Neural cell (in vitro differentiated cells): ENCODE data around the gene BCL11B. TPM values are rescaled to one million over a fixed set of nuclear protein-coding genes. Genes with fewer than 3 reads are reported as not detected.

Experiments used
- H2AFZ ChIP-seq: fragments of 200-600, 300-800 bp; sonication (generic), shearing (Covaris generic); 2 replicates; pipeline ENCODE4 v1.6.0; 2014; ENCODE audit warnings: low read depth, mild to moderate bottlenecking, antibody characterized with exemption, low read length, moderate library complexity
- H3F3A ChIP-seq: fragments of 200-600 bp; shearing (Covaris generic); 2 replicates; pipeline ENCODE4 v1.6.1; 2016; ENCODE audit warnings: mild to moderate bottlenecking, moderate library complexity, mixed read lengths, antibody characterized with exemption, low read length; ENCODE audit not compliant: insufficient read depth, poor library complexity, severe bottlenecking
- H3K27ac ChIP-seq: fragments of 200-600, 300-800 bp; sonication (generic), shearing (Covaris generic); 2 replicates; pipeline ENCODE4 v1.5.1; 2014; ENCODE audit warnings: mild to moderate bottlenecking, low read length, moderate library complexity
- H3K27me3 ChIP-seq: fragments of 300-800, 200-600 bp; sonication (generic), shearing (Covaris generic); 2 replicates; pipeline ENCODE4 v1.6.0; 2014; ENCODE audit warnings: mild to moderate bottlenecking, low read depth, low read length, moderate library complexity; ENCODE audit not compliant: insufficient read depth
- H3K36me3 ChIP-seq: fragments of 300-800, 200-600 bp; sonication (generic), shearing (Covaris generic); 2 replicates; pipeline ENCODE4 v1.5.1; 2014; ENCODE audit warnings: mild to moderate bottlenecking, antibody characterized with exemption, low read length, moderate library complexity; ENCODE audit not compliant: insufficient read depth
- H3K4me2 ChIP-seq: fragments of 300-800, 200-600 bp; sonication (generic), shearing (Covaris generic); 2 replicates; pipeline ENCODE4 v1.6.0; 2014; ENCODE audit warnings: mild to moderate bottlenecking, low read length
- H3K4me3 ChIP-seq: fragments of 300-800, 200-600 bp; sonication (generic), shearing (Covaris generic); 2 replicates; pipeline ENCODE4 v1.5.1; 2014; ENCODE audit warnings: mild to moderate bottlenecking, low read length, moderate library complexity
- H3K79me2 ChIP-seq: fragments of 200-600 bp; shearing (Covaris generic); replicated peaks from 2 replicates; pipeline ENCODE4 v1.6.0; 2014; ENCODE audit warnings: mild to moderate bottlenecking, low read length, moderate library complexity; ENCODE audit not compliant: insufficient read depth
- H3K9ac ChIP-seq: fragments of 300-800, 200-600 bp; sonication (generic), shearing (Covaris generic); 2 replicates; pipeline ENCODE4 v1.6.1; 2016; ENCODE audit warnings: mild to moderate bottlenecking, low read length, mixed read lengths
- H3K9me2 ChIP-seq: fragments of 200-600 bp; shearing (Covaris generic); 2 replicates; pipeline ENCODE4 v1.6.1; 2016; ENCODE audit warnings: mild to moderate bottlenecking, low read length, mixed read lengths; ENCODE audit not compliant: insufficient read depth
- H3K9me3 ChIP-seq: fragments of 200-600, 300-800 bp; sonication (generic), shearing (Covaris generic); 2 replicates; pipeline ENCODE4 v1.6.1; 2016; ENCODE audit warnings: mild to moderate bottlenecking, mixed run types, low read length, moderate library complexity, mixed read lengths
- H4K20me1 ChIP-seq: fragments of 200-600 bp; shearing (Covaris generic); 2 replicates; pipeline ENCODE4 v1.6.1; 2016; ENCODE audit warnings: mild to moderate bottlenecking, mixed run types; ENCODE audit not compliant: insufficient read depth
- EP300 ChIP-seq: fragments of 450-650 bp; conservative IDR thresholded peaks from 2 replicates; pipeline ENCODE4 v1.6.1; 2014; ENCODE audit warnings: antibody characterized with exemption, mild to moderate bottlenecking, moderate library complexity; ENCODE audit not compliant: poor library complexity, severe bottlenecking
- POLR2AphosphoS5 ChIP-seq: IDR thresholded peaks from 2 replicates; pipeline ENCODE4 v1.6.1; 2012
- SMC3 ChIP-seq: fragments of 450-650 bp; conservative IDR thresholded peaks from 2 replicates; pipeline ENCODE4 v1.6.1; 2014; ENCODE audit warnings: antibody characterized with exemption, mild to moderate bottlenecking, moderate library complexity; ENCODE audit not compliant: poor library complexity
- TAF1 ChIP-seq: IDR thresholded peaks from 2 replicates; pipeline ENCODE4 v1.6.1; 2012; ENCODE audit warnings: low read depth
- polyA plus RNA-seq: library from polyadenylated mRNA; depleted of rRNA; stranded (reverse); fragments of >200 nt; gene quantifications from 2 replicates; pipeline ENCODE4 v1.2.3, GENCODE V29; 2014
- TF ChIP-seq, protein P1 (sequence below): fragments of 450-650 bp; IDR thresholded peaks from 2 replicates; pipeline ENCODE4 v1.5.1; 2014; ENCODE audit warnings: antibody characterized with exemption, mild to moderate bottlenecking, moderate library complexity; ENCODE audit not compliant: poor library complexity, severe bottlenecking
- TF ChIP-seq, protein P2 (sequence below): IDR thresholded peaks from 2 replicates; pipeline ENCODE4 v1.6.1; 2012; ENCODE audit warnings: borderline replicate concordance

The BCL11B gene
- polyA plus RNA-seq, 1 donor from 2014 or later, result 104 TPM

DNA sequence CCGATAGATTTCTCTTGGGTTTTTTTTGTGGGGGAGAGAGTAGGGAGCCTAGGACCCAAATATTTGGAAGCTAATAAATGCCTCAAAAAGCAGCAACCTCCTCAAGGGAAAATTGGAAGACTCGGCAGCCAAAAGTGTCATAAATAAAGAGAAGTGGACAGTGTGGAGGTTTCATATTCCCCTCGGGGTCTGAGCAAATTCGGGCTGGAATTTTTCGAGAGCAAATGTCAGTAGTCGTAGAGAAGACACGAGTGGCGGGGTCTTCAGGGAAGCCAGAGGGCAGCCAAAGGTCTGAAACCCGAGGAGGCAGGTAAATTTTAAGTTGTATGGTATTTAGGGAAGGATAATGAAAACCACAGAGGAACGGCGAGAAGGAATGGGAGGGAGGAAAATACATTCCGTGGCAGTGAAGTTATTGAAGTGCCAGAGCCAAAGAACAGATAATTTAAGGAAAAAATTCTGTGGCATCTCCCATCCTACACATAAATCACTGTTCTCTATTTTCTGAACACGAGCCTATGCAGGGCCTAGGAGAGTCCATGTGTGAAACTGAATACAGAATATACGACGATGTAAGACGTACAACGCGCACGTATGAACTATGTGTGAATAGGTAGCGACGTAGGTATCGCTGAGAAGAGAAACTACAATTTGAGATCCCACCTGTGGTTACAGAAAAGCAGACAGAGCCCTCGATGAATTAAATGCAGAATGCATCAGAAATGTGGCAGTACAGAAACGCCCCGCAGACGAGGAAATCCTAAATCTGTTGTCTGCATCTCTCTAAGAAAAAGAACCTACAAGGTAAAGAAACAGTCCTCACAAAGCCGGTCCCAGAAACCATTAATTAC, 12.9 kb downstream of the BCL11B start:
- peak overlapping the region; percentile 98 for H3K27ac ChIP-seq
- H3K79me2 ChIP-seq, result peaks cover 100% of the 10 kb centered on the region
- no peaks in the 10 kb centered on the region for H3K9me2 ChIP-seq
- peak overlapping the region; percentile 98 for H3K9ac ChIP-seq
- peak overlapping the region; percentile 91 for H3K4me3 ChIP-seq
- H3F3A ChIP-seq, result no peaks in the 10 kb centered on the region
- peaks cover 9% of the 10 kb centered on the region for H3K36me3 ChIP-seq
- H3K27me3 ChIP-seq, result no peaks in the 10 kb centered on the region
- H4K20me1 ChIP-seq, result peaks cover 93% of the 10 kb centered on the region
- TF ChIP-seq POLR2AphosphoS5, result no peak
- no peak for TF ChIP-seq EP300
- TF ChIP-seq TAF1, result no peak
- no peaks in the 10 kb centered on the region for H3K9me3 ChIP-seq
- H3K4me2 ChIP-seq, result peak overlapping the region; percentile 37
- no peak overlapping the region for H2AFZ ChIP-seq

DNA sequence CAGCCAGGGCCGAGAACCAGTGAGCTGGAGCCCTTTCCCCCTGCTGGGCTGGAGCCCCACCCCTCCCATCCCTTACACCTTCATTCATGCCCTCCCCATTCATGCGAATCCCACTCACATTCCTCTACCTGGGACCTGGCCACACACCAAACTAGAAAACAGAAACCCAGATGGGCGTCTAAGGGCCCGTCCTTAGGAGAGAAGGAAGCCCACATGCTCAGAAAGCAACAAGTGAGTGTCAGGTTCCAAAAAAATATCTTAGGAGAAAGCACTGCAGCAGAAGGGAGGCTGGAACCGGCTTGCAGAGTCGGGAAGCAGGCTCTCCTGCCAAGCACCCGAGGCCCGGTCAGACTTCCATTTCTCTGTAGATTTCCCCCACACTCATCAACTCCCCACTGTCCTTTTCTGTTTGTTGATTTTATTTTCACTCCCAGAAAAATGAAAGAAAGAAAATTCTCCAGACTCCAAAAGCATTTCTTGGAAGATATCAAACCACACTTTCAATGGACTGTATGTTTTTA, 13.6 kb downstream of the BCL11B start:
- Histone ChIP-seq H3K36me3 (peaks cover 13% of the 10 kb centered on the region), H3F3A (no peaks in the 10 kb centered on the region), H3K9me3 (no peaks in the 10 kb centered on the region), H2AFZ (no peak overlapping the region), H3K27me3 (no peaks in the 10 kb centered on the region), H3K4me3 (peak overlapping the region; percentile 91), H3K9ac (peak overlapping the region; percentile 9), H3K4me2 (peak overlapping the region; percentile 13), H4K20me1 (peaks cover 97% of the 10 kb centered on the region), H3K9me2 (no peaks in the 10 kb centered on the region), H3K27ac (peak overlapping the region; percentile 98), H3K79me2 (peaks cover 100% of the 10 kb centered on the region)
- TF ChIP-seq SMC3 (no peak), TAF1 (no peak)

DNA sequence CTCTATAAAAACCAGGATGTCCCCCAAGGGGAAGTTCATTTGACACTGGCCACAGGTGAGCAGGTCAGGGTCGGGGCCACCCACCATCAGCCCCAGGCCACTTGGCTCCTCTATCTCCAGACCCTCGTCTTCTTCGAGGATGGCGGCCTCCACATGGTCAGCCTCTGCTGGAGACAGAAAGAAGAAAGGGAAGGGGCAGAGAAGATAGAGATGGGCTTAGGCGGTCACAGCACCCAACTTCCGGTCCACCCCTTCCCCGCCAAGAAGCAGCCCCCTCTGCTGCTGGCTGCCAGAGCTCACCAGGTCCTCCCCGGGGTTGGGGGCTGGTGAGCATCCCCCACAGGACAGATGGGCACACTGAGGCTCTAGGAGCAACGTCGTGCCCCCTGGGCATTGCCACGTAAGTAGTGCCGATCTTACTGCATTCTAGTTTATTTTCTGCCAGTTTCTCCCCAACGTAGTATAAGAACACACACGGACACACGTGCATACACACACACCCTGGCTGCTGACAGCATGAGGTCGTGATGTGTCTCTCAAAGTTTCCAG, 14.2 kb downstream of the BCL11B start:
- Histone ChIP-seq H3K36me3 (peaks cover 14% of the 10 kb centered on the region), H3K4me2 (peak overlapping the region; percentile 26), H3F3A (no peaks in the 10 kb centered on the region), H2AFZ (no peak overlapping the region), H3K9me2 (no peaks in the 10 kb centered on the region), H3K27me3 (no peaks in the 10 kb centered on the region), H3K79me2 (peaks cover 100% of the 10 kb centered on the region), H4K20me1 (peaks cover 97% of the 10 kb centered on the region), H3K9ac (peak overlapping the region; percentile 10), H3K4me3 (peak overlapping the region; percentile 91), H3K27ac (no peak overlapping the region), H3K9me3 (no peaks in the 10 kb centered on the region)
- TF ChIP-seq EP300, result no peak
- TF ChIP-seq, protein P1, sequence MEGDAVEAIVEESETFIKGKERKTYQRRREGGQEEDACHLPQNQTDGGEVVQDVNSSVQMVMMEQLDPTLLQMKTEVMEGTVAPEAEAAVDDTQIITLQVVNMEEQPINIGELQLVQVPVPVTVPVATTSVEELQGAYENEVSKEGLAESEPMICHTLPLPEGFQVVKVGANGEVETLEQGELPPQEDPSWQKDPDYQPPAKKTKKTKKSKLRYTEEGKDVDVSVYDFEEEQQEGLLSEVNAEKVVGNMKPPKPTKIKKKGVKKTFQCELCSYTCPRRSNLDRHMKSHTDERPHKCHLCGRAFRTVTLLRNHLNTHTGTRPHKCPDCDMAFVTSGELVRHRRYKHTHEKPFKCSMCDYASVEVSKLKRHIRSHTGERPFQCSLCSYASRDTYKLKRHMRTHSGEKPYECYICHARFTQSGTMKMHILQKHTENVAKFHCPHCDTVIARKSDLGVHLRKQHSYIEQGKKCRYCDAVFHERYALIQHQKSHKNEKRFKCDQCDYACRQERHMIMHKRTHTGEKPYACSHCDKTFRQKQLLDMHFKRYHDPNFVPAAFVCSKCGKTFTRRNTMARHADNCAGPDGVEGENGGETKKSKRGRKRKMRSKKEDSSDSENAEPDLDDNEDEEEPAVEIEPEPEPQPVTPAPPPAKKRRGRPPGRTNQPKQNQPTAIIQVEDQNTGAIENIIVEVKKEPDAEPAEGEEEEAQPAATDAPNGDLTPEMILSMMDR, result no peak
- TF ChIP-seq, protein P2, sequence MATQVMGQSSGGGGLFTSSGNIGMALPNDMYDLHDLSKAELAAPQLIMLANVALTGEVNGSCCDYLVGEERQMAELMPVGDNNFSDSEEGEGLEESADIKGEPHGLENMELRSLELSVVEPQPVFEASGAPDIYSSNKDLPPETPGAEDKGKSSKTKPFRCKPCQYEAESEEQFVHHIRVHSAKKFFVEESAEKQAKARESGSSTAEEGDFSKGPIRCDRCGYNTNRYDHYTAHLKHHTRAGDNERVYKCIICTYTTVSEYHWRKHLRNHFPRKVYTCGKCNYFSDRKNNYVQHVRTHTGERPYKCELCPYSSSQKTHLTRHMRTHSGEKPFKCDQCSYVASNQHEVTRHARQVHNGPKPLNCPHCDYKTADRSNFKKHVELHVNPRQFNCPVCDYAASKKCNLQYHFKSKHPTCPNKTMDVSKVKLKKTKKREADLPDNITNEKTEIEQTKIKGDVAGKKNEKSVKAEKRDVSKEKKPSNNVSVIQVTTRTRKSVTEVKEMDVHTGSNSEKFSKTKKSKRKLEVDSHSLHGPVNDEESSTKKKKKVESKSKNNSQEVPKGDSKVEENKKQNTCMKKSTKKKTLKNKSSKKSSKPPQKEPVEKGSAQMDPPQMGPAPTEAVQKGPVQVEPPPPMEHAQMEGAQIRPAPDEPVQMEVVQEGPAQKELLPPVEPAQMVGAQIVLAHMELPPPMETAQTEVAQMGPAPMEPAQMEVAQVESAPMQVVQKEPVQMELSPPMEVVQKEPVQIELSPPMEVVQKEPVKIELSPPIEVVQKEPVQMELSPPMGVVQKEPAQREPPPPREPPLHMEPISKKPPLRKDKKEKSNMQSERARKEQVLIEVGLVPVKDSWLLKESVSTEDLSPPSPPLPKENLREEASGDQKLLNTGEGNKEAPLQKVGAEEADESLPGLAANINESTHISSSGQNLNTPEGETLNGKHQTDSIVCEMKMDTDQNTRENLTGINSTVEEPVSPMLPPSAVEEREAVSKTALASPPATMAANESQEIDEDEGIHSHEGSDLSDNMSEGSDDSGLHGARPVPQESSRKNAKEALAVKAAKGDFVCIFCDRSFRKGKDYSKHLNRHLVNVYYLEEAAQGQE, result no peak
